SU-DHL-6 (cell line): ENCODE measurements around the gene CELSR1.

Experiments used
- H2AFZ ChIP-seq: fragments of 200-600 bp; sonication (generic); 2 replicates; pipeline ENCODE4 v1.6.1; 2014; ENCODE audit warnings: low read depth, mild to moderate bottlenecking, moderate library complexity, mixed read lengths, antibody characterized with exemption, low read length; ENCODE audit not compliant: severe bottlenecking
- H3F3A ChIP-seq: fragments of 200-600 bp; shearing (Covaris generic); 2 replicates; pipeline ENCODE4 v1.6.0; 2016; ENCODE audit warnings: antibody characterized with exemption, mild to moderate bottlenecking; ENCODE audit not compliant: insufficient read depth
- H3K27ac ChIP-seq: fragments of 200-600 bp; sonication (generic); 2 replicates; pipeline ENCODE4 v1.5.1; 2016; ENCODE audit warnings: low read depth, mild to moderate bottlenecking, low read length, moderate library complexity, mixed read lengths
- H3K27me3 ChIP-seq: fragments of 200-600 bp; sonication (generic), shearing (Covaris generic); 2 replicates; pipeline ENCODE4 v1.6.0; 2014; ENCODE audit warnings: mild to moderate bottlenecking, low read length
- H3K36me3 ChIP-seq: fragments of 200-600 bp; sonication (generic); 2 replicates; pipeline ENCODE4 v1.6.1; 2014; ENCODE audit warnings: mild to moderate bottlenecking, low read length, mixed read lengths
- H3K4me2 ChIP-seq: fragments of 300-600, 200-600 bp; shearing (Covaris generic), sonication (generic); 2 replicates; pipeline ENCODE4 v1.6.0; 2014; ENCODE audit warnings: low read length, low read depth, mild to moderate bottlenecking; ENCODE audit not compliant: poor library complexity, severe bottlenecking
- H3K4me3 ChIP-seq: fragments of 200-600 bp; sonication (generic); 2 replicates; pipeline ENCODE4 v1.5.1; 2014; ENCODE audit warnings: antibody characterized with exemption, low read length, mild to moderate bottlenecking, mixed read lengths; ENCODE audit not compliant: insufficient read depth, poor library complexity, severe bottlenecking
- H3K79me2 ChIP-seq: fragments of 200-600 bp; sonication (generic); 2 replicates; pipeline ENCODE4 v1.6.1; 2014; ENCODE audit warnings: mild to moderate bottlenecking, low read length, moderate library complexity; ENCODE audit not compliant: insufficient read depth
- H3K9ac ChIP-seq: fragments of 200-600 bp; sonication (generic); 2 replicates; pipeline ENCODE4 v1.7.0; 2014; ENCODE audit warnings: mild to moderate bottlenecking, low read length
- H3K9me2 ChIP-seq: fragments of 200-600 bp; sonication (generic); replicated peaks from 2 replicates; pipeline ENCODE4 v1.6.1; 2014; ENCODE audit warnings: low read length; ENCODE audit not compliant: insufficient read depth
- H3K9me3 ChIP-seq: fragments of 200-600 bp; sonication (generic); 2 replicates; pipeline ENCODE4 v1.6.1; 2014; ENCODE audit warnings: low read length, mixed read lengths; ENCODE audit not compliant: insufficient read depth
- H4K20me1 ChIP-seq: fragments of 200-600 bp; sonication (generic); 2 replicates; pipeline ENCODE4 v1.6.1; 2014; ENCODE audit warnings: low read depth, mild to moderate bottlenecking, antibody characterized with exemption, low read length, moderate library complexity, mixed read lengths
- EZH2phosphoT487 ChIP-seq: fragments of 200-600 bp; sonication (generic), shearing (Covaris generic); conservative IDR thresholded peaks from 2 replicates; pipeline ENCODE4 v1.6.1; 2018; ENCODE audit warnings: mild to moderate bottlenecking, antibody characterized with exemption, low read length, moderate library complexity, mixed read lengths
- TF ChIP-seq, protein P1 (sequence below): fragments of 200-600 bp; sonication (generic); IDR thresholded peaks from one replicate; pipeline ENCODE4 v1.5.1; 2017; ENCODE audit warnings: antibody characterized with exemption, mild to moderate bottlenecking, low read length, moderate library complexity; ENCODE audit not compliant: insufficient read depth, poor library complexity, severe bottlenecking

Gene CELSR1

DNA sequence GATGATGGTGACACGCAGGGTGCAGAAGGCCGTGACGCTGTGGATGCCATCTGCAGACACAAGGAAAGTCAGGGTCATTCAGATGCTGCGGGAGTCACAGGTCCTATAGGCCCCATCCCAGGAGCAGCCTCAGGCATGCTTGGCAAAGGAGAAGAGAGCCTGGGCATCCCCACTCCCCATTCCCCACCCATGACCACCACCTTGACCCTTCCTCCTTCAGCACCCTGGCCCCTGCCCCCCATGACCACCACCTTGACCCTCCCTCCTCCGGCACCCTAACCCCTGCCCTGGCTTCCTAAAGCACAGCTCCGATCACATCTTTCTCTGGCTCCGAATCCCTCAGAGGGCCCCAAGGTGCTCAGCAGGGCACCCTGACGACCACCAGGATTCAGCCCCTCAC, 73.1 kb downstream of the CELSR1 start:
- Histone ChIP-seq H3K9ac (no peak overlapping the region), H4K20me1 (no peaks in the 10 kb centered on the region), H3K27ac (no peak overlapping the region), H2AFZ (no peak overlapping the region), H3K4me2 (no peak overlapping the region), H3K79me2 (no peaks in the 10 kb centered on the region), H3K36me3 (no peaks in the 10 kb centered on the region), H3K27me3 (no peaks in the 10 kb centered on the region), H3F3A (no peaks in the 10 kb centered on the region), H3K4me3 (no peak overlapping the region), H3K9me2 (no peaks in the 10 kb centered on the region), H3K9me3 (no peaks in the 10 kb centered on the region)
- TF ChIP-seq, protein P1, sequence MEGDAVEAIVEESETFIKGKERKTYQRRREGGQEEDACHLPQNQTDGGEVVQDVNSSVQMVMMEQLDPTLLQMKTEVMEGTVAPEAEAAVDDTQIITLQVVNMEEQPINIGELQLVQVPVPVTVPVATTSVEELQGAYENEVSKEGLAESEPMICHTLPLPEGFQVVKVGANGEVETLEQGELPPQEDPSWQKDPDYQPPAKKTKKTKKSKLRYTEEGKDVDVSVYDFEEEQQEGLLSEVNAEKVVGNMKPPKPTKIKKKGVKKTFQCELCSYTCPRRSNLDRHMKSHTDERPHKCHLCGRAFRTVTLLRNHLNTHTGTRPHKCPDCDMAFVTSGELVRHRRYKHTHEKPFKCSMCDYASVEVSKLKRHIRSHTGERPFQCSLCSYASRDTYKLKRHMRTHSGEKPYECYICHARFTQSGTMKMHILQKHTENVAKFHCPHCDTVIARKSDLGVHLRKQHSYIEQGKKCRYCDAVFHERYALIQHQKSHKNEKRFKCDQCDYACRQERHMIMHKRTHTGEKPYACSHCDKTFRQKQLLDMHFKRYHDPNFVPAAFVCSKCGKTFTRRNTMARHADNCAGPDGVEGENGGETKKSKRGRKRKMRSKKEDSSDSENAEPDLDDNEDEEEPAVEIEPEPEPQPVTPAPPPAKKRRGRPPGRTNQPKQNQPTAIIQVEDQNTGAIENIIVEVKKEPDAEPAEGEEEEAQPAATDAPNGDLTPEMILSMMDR = no peak
- no peak for TF ChIP-seq EZH2phosphoT487

- Histone ChIP-seq H3K4me2 (no peak overlapping the region), H3K9me2 (no peaks in the 10 kb centered on the region), H4K20me1 (no peaks in the 10 kb centered on the region), H2AFZ (no peak overlapping the region), H3K9ac (no peak overlapping the region), H3F3A (no peaks in the 10 kb centered on the region), H3K36me3 (no peaks in the 10 kb centered on the region), H3K4me3 (no peak overlapping the region), H3K9me3 (no peaks in the 10 kb centered on the region), H3K27me3 (no peaks in the 10 kb centered on the region), H3K27ac (no peak overlapping the region), H3K79me2 (no peaks in the 10 kb centered on the region)
- TF ChIP-seq, protein P1 = no peak
- TF ChIP-seq EZH2phosphoT487 = no peak
These were observed 73.8 kb downstream of the CELSR1 start for GRCh38 chr22:46463435-46464227.

DNA sequence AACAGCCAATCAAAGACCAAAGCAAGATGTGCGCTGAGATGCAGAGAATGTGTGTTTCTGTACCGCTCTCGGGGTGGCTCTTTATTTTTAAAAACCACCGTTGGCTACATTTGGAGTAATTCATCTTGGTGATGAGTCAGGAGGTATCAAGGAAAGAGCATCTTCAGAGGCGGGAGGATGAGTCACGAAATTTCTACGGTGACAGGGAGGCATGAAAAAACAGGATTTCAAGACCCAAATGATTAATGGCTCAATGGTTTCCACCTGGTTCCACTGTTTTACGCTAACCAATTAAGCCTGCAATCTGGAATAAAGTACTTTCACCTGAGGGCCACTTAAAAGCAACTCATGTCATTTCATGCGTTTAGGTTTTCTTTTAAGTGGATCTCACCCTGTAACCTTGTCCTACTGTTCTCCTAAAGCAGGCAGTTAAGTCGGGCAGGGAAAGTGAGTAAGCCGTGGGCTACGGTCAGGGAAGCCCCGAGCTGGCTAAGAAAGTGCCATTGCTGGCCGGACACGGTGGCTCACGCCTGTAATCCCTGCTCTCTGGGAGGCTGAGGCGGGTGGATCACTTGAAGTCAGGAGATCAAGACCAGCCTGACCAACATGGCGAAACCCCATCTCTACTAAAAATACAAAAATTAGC, 74.6 kb downstream of the CELSR1 start:
- Histone ChIP-seq H3K79me2 (no peaks in the 10 kb centered on the region), H3K27ac (no peak overlapping the region), H3K4me3 (no peak overlapping the region), H3K9ac (no peak overlapping the region), H2AFZ (no peak overlapping the region), H3F3A (no peaks in the 10 kb centered on the region), H4K20me1 (no peaks in the 10 kb centered on the region), H3K4me2 (no peak overlapping the region), H3K9me2 (no peaks in the 10 kb centered on the region), H3K9me3 (no peaks in the 10 kb centered on the region), H3K27me3 (no peaks in the 10 kb centered on the region), H3K36me3 (no peaks in the 10 kb centered on the region)
- no peak for TF ChIP-seq EZH2phosphoT487
- TF ChIP-seq, protein P1 = no peak
